PC-3 (cell line): ENCODE data around the gene P3R3URF.

ENCODE experiments used
- EZH2 ChIP-seq: fragments of 300-600 bp; sonication (generic); IDR thresholded peaks from one replicate; pipeline ENCODE4 v1.6.1; 2017; ENCODE audit warnings: antibody characterized with exemption, mild to moderate bottlenecking, low read length; ENCODE audit not compliant: unreplicated experiment
- TF ChIP-seq, protein P1 (sequence below): fragments of 300-600 bp; sonication (generic); conservative IDR thresholded peaks from 2 replicates; pipeline ENCODE4 v1.5.1; 2017; ENCODE audit warnings: antibody characterized with exemption, low read depth, mild to moderate bottlenecking, low read length

- TF ChIP-seq, protein P1, sequence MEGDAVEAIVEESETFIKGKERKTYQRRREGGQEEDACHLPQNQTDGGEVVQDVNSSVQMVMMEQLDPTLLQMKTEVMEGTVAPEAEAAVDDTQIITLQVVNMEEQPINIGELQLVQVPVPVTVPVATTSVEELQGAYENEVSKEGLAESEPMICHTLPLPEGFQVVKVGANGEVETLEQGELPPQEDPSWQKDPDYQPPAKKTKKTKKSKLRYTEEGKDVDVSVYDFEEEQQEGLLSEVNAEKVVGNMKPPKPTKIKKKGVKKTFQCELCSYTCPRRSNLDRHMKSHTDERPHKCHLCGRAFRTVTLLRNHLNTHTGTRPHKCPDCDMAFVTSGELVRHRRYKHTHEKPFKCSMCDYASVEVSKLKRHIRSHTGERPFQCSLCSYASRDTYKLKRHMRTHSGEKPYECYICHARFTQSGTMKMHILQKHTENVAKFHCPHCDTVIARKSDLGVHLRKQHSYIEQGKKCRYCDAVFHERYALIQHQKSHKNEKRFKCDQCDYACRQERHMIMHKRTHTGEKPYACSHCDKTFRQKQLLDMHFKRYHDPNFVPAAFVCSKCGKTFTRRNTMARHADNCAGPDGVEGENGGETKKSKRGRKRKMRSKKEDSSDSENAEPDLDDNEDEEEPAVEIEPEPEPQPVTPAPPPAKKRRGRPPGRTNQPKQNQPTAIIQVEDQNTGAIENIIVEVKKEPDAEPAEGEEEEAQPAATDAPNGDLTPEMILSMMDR = no peak
- TF ChIP-seq EZH2 = no peak
These were observed 39.2 kb upstream of the P3R3URF start for GRCh38 chr1:46215504-46215903.
